Left lung (tissue), 10 donors: ENCODE data around the gene PSG1. TPM values are rescaled to one million over a fixed set of nuclear protein-coding genes. Genes with fewer than 3 reads are reported as not detected.

Source experiments
- ATAC-seq: fragments of 200-7000 bp; cut with Tn5 transposase; one replicate; pipeline ENCODE4 v1.9.1; 2020; ENCODE audit warnings: moderate library complexity
- DNase-seq, 4 donors: peaks; one replicate each; pipeline ENCODE4 v3.0.0-alpha.2; 2013 to 2020
- H3K27ac ChIP-seq, 2 donors: fragments of 200-600 bp; sonication (generic) in 1 of 2; one replicate each; pipeline versions ENCODE4 v1.5.0 to v1.8.0; 2020 to 2021
- H3K27me3 ChIP-seq, 2 donors: fragments of 200-600 bp; sonication (generic) in 1 of 2; one replicate each; pipeline versions ENCODE4 v1.5.0 to v1.8.0; 2020 to 2021
- H3K36me3 ChIP-seq, 2 donors: fragments of 200-600 bp; sonication (generic) in 1 of 2; one replicate each; pipeline versions ENCODE4 v1.5.0 to v1.8.0; 2020 to 2021
- H3K4me1 ChIP-seq, 2 donors: fragments of 200-600 bp; one replicate each; pipeline ENCODE4 v1.8.0; 2021
- H3K4me3 ChIP-seq, 2 donors: fragments of 200-600 bp; sonication (generic) in 1 of 2; one replicate each; pipeline versions ENCODE4 v1.5.0 to v1.8.0; 2020 to 2021; ENCODE audit warnings: mild to moderate bottlenecking in 1 of 2
- H3K9me3 ChIP-seq, 2 donors: fragments of 200-600 bp; sonication (generic) in 1 of 2; one replicate each; pipeline versions ENCODE4 v1.5.0 to v1.8.0; 2020 to 2021
- CTCF ChIP-seq, 2 donors: fragments of 200-600 bp; sonication (generic) in 1 of 2; IDR thresholded peaks; one replicate each; pipeline versions ENCODE4 v1.5.0 to v1.8.0; 2021; ENCODE audit warnings: antibody characterized with exemption in 2 of 2
- intact Hi-C, 2 donors: fragments of 100-400 bp; cut with DNase I; formaldehyde crosslinking; loops; one replicate each; pipeline versions ENCODE4 v1.11.2 to v1.14.2; 2022
- polyA plus RNA-seq, 6 donors: library from polyadenylated mRNA; unstranded; fragments of 120-200 nt; gene quantifications; one replicate each; pipeline ENCODE4 v1.2.1, GENCODE V29; 2013; ENCODE audit not compliant: insufficient read length in 6 of 6
- total RNA-seq, 2 donors: library from RNA; stranded (reverse); fragmentation: NEBNext Ultra II Directional; extraction: Animal tissue kit (Norgen Biotek cat#: 25700); gene quantifications; one replicate each; pipeline ENCODE4 v1.2.1, GENCODE V29; 2021
- donor health status: DM: no; HTN: yes; CAD: no.
- donor health status: DM: no; HTN: no; CAD: no.

PSG1 gene
- total and polyA plus RNA-seq, 8 donors, result 1.1 TPM; not detected in 7

DNA sequence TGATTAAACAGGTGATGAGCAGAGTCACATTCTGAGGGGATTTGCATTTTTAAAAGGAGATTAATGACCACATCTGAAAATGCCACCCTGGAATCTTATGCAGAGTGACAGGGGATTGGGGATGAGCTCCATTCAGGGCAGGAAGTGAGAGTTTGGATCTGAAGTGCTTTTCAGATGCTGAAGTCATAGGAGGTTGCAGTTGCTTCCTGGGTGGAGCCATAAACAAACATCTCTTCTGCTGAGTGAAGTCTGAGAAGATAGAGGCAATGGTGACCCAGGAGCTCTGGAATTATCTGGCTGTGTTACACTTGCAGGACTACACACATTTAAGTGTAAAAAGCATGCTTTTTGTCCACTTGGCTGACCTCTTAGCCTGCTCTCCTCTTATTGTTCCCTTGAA is 62.6 kb downstream of the PSG1 start:
- TF ChIP-seq CTCF (IDR thresholded peaks at IDR 0.05), result no peak
- no peak for DNase-seq
- no peak for ATAC-seq
- Histone ChIP-seq H3K36me3 (no peaks in the 10 kb centered on the region), H3K4me1 (no peaks in the 10 kb centered on the region), H3K9me3 (no peaks in the 10 kb centered on the region), H3K4me3 (no peak overlapping the region), H3K27me3 (no peaks in the 10 kb centered on the region), H3K27ac (no peak overlapping the region)
- intact Hi-C loops, result no loop called here

Other genes starting within 250 kb of the PSG1 start
- not detected for gene PSG3, start 139.2 kb downstream of the PSG1 start, total RNA-seq
- gene PSG3, start 139.2 kb downstream of the PSG1 start, polyA plus RNA-seq, result under 1 TPM in 3 of 6 donors, not detected in 3; 0.10 to 0.73 (median 0.14) TPM
- gene PSG8, start 114.0 kb downstream of the PSG1 start, total RNA-seq, result not detected
- under 1 TPM in 3 of 6 donors, not detected in 3; 0.08 to 0.21 (median 0.15) TPM for gene PSG8, start 114.0 kb downstream of the PSG1 start, polyA plus RNA-seq
- not detected for gene PSG6, start 38.2 kb upstream of the PSG1 start, total RNA-seq
- under 1 TPM in 1 of 6 donors, not detected in 5; 0.21 TPM for gene PSG6, start 38.2 kb upstream of the PSG1 start, polyA plus RNA-seq
- gene PSG7, start 57.5 kb upstream of the PSG1 start, total RNA-seq, result not detected
- gene PSG7, start 57.5 kb upstream of the PSG1 start, polyA plus RNA-seq, result not detected
- gene PSG11, start 146.8 kb upstream of the PSG1 start, total RNA-seq, result not detected
- gene PSG11, start 146.8 kb upstream of the PSG1 start, polyA plus RNA-seq, result under 1 TPM in 1 of 6 donors, not detected in 5; 0.24 TPM
- gene PSG2, start 203.0 kb upstream of the PSG1 start, total RNA-seq, result not detected
- gene PSG2, start 203.0 kb upstream of the PSG1 start, polyA plus RNA-seq, result under 1 TPM in 2 of 6 donors, not detected in 4; 0.27 to 0.68 TPM